HG03460 (cell line): ENCODE data around the gene FGD2.
"Not testable (repeated sequence)": the region's sequence is repeated elsewhere in the genome, so short reads cannot be mapped to it uniquely, and the experiment has no call there.

Experiments
- ATAC-seq: cut with Tn5 transposase; IDR thresholded peaks from one replicate; pipeline ENCODE4 v1.9.1; 2021; ENCODE audit not compliant: unreplicated experiment

Gene FGD2

DNA sequence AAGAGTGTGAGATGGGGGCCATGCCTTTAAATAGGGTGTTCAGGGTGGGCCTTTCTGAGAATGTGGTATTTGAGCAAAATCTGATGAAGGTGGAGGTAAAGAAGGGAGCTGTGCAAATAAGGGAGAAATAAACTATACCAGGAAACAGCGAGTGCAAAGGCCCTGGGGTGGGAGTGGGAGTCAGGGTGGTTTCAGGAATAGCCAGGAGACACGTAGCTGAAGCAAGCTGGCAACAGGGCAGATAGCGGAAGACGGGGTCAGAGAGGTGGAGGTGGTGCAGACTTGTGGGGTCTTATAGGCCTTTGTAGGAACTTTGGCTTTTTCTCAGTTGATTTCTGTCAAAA, 51.6 kb downstream of the FGD2 start:
- no peak for ATAC-seq

DNA sequence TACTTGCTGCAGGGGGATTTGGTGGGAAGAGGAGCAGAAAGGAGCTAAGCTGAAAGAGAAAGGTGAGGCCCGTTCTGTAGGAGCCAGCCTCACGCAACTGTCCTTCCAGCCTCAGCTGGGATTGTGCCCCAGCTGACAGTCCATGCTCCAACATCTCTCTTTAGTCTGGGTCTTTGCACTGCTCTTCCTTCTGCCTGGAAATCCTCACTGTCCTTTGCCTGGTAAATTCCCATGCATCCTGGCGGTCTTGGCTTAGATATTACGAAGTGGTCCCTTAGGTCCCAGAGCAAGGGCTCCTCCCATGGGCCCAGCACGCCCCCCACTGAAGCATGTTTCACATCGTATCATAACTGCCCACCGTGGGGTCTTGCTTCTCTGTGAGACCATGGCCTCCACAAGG, 52.2 kb downstream of the FGD2 start:
- ATAC-seq, result no peak

DNA sequence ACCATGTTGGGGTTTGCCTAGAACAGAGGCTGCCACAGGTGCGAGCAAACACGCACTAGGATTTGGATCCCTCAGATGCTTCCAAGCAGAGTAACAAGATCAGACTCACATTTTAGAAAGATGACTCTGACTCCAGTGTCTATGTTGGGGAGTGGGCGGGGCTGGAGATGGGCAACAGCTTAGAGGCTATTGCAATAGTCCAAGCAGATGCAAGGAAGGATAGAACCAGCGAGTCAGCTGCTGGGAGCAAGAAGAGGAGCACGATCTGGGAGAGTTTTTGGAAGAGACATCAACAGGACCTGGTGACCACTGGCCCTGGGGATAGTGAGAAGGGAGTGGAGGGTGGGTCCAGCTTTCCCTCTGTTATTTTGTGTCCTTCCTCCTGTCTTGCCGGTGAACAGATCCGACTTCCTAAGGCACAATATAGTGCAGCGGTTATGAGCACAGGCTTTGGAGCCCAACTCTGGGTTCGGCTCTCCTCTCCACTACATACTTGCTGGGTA, 52.7 kb downstream of the FGD2 start:
- ATAC-seq, result no peak

DNA sequence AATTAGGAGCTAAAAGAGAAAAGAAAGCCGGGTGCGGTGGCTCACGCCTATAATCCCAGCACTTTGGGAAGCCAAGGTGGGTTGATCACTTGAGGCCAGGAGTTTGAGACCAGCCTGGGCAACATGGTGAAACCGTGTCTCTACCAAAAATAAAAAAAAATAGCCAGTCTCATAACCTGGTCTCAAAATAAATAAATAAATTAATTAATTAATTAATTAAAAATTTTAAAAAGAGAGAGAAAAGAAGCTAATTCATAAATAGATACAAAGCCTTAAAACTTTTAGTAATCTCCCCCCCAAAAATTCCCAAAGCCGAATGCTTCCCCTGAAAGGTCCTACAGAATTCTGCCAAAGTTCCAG, 53.5 kb downstream of the FGD2 start:
- ATAC-seq, result not testable (repeated sequence)

DNA sequence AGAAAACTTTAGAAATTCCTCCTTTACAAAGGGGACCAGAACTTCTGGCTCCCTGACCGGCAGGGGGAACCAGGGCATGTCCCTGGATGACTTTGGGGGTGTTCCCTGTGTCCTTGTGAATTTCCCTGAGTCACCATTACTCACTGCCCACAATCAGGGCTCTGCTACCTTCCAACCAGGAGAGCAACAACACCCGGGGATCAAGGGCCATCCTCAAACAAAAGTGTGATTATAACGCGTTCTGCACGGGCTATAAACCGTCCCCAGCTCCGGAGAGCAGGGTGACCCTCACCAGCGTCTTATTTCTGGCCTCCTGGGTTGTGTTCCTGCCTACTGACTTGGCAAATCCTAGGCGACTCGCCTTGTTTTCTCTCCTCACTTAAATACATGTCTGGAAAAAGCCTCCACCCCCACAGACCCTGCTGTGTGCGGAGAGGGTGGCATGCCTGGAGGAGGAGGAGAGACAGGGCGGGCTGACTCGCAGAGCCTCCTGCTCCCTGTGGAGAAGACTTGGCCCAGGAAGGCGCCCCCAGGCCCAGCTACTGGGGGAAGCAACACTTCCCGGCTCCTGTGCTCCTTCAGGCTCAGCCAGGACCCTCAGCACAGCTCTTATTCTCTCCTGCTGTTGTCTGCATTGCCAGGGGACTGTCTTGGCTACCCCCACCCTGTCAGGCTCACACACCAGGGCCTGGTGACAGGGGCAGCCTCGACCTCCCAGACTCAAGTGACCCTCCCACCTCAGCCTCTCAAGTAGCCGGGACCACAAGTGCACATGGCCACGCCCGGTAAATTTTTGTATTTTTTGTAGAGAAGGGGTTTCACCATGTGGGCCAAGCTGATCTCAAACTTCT, 54.1 kb downstream of the FGD2 start:
- no peak for ATAC-seq

DNA sequence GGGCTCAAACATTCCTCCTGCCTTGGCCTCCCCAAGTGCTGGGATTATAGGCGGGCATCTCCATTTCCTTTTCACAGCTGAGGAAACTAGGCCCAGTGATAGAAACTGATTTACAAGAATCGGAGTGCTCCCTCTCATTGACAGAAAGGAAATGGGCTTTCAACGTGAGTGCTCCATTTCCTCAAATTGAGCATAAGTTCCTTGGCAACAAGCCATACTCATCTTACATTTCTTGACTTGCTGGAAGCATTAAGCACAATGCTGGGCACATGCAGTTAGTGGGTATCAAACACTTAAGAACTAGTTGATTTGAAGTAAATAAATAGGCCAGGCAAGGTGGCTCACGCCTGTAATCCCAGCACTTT, 54.7 kb downstream of the FGD2 start:
- no peak for ATAC-seq

DNA sequence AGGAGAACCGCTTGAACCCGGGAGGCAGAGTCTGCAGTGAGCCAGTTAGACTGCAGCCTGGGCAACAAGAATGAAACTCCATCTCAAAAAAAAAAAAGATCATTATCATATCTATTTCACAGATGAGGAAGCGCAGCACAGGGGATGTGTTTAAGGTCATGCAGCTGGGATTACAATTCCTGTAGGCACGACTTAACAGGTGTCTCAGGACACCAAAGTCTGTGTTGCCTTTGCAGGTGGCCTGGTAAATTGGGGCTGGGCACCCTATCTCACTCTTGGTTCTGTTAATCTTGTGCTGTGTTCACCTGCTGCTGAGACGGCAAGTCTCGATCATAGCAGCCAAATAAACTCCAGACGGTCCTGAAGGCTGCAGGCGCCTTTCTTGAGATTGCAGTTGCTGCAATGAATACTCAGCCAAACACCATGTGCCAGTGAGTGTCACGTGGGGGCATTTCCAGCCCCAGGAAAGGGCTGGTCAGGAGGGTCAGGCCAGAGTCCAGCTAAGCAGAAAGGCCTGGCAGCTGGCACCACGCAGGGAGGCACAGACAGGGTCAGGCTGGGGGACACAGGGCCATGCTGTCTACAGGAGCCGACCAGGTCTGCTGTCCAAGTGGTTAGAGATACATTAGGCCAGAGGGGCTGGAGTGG, 55.8 kb downstream of the FGD2 start:
- no peak for ATAC-seq

DNA sequence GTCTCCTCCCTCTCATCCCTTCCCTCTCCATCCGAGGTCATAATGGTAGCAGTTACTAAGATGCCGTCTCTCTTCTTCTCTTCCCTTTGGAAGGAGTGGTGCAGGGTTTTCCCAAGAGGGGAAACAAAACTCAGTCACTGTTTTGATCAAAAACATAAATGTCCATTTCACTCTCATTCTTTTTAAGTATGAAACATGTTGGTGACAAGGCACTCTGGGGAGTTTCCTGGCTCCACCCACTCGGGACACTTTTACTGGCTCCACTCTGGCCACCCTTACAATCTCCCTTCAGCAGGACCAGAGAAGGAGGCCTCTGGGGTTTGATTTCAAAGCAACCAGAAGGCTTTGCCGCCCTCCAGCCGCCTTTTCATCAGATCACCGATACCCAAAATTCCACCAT, 57.0 kb downstream of the FGD2 start:
- no peak for ATAC-seq

DNA sequence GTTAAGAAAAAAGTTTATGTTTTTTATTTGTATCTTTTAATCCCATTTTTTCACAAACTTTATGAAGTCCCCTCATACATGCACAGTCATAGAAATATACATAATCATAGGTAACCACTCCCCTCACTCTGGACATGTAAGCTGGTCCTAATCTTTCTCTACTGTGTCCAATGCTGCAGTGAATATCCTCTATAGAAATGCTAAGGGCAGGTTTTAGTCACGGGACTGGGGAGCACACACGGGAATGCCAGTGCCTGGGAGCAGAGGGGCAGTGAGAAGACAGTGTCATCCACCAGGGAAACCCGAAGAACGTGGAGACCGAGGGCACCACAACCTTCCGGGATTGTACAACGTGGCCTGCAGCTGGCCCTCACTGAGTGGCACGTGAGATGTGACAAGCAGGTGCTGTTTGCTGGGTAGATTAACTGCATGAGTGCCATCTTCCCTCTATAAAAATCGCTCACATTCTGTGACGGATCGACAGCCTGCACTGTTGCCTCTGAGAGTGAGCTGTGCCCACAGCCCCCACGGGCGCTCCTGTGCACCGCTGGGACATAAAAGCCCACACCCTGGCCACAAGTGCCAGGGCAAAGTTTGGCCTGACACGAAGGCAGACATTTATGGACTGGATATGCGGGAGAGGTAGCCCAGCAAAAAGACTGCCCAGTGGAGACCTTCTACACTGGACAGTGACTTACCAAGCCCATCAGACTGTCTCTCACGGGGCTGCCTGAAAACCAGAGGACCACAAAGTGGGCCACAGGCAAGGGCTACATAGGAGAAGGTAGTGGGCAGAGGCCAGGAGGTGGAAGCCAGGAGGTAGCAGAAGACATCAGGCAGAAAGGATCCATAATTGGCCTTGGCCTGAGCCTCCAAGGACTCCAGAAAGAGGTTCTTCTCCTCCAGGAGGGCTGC, 63.2 kb downstream of the FGD2 start:
- ATAC-seq, result no peak

DNA sequence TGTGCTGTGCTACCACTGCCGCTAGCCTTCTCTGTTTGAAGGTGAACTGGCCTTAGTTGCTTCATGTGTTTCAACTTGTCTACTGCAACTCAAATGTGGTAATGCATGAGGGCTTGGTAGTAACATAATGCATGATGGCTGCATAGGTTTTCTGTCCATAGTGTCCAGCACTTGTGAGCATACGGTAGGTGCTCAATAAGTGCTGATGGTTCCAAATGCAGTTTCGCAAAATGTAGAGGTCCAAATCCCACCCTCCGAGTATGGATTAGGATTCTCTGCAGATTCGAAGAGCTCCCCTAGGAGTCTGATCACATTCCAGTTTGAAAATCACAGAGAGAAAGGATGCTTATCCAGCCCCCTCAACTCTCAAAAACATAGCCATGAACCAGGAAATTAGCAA, 64.2 kb downstream of the FGD2 start:
- no peak for ATAC-seq

DNA sequence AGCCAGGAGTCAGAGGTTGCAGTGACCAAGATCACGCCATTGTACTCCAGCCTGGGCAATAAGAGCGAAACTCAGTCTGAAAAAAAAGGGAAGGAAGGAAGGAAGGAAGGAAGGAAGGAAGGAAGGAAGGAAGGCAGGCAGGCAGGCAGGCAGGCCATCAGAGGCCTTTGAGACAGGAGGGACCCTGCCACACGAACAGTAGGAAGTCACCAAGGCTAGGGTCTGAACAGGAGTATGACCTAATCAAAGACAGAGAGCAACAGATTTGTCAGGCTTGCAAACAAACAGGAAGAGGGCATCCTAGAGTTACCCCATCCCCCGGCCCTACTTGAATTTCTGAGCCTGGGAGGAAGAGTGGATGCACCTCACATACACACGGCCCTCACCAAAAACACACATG, 67.1 kb downstream of the FGD2 start:
- ATAC-seq, result no peak

DNA sequence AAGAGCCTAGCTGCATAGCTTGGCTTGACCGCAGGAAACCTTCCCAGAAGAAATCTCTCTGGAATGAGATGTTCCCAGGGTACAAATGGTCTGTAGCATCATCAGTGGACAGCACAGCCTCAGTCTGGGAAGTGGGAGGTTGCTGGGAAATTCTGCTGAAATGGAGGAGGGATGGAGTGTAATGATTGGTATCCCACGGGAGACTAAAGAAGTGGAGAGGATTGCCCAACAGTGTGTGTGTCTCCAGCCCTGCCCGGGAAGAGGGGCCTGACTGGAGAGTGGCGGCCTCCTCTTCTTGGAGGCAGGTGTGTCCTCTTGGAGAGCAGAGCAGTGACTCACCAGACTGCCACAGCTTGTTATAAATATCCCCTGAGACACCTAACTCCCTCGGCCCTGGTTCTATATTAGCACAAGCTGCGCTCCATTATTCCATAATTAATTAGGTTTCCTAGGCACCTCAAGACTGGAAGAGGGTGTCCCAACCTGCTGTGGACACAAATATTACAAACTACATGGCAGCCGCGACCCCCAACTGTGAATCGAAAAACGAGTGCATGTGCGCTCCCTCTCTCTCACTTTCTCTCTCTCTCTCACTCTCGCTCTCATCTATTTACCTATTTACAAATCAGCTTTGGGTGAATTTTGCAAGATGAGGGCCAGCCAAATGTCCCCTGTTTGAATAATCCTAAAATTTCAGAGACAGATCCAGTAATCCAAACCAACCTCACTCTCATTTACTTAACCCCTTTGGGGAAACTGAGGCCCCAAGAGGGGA, 68.8 kb downstream of the FGD2 start:
- no peak for ATAC-seq

DNA sequence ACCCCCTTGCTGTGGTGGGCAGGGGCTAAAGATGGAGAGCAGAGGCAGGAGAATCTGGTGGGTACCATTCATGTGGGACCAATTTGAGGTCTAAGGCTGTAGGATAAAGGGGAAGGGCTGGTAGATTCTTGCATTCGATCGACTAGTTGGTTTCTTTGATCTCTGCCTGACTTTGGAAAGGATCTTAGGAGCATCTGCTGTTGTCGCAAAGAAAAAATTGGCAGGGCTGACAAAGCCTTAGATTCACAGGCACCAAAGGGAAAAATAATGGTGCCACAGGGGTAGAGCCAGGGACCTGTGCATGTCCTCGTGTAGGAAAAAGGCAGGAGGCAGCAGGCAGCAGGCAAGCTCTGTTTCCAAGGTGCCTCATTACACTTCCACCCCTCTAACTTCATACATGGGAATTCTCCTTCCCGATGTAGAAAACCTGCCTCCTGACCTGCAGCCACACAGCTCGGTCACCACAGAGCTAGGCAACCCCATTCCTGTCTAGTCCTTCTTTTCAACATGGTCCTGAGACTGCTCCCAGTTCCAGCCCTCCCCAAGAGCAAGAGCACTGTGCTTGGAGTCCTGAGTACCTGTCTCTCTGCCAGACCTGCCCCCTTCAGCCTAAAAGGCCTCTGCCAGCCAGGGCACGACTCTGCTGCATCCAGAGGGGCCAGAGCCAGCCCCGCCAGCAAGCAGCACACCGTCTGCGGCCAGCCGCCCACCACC, 71.9 kb downstream of the FGD2 start:
- no peak for ATAC-seq

DNA sequence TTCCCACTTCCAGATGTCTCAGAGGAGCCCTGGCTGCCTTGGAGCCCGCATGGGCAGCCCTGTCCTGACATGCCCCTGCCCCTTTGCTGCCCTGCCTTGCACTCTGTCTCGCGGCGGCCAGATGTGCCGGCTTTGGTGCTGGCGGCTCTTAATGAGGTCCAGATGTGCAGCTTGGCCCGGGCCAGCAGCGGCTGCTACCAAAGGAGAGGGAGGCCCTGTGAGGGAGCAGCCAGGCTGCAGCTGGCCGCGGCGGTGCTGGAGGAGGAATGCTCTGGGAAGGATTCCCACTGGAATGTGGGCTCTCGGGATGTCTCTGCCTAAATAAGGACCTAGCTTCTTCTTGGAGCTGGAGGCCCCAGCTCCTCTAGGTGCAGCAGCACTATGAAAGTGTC, 72.4 kb downstream of the FGD2 start:
- no peak for ATAC-seq
